HG03442 (cell line): ENCODE results near the gene SPRYD7.
A peak's percentile ranks its signal among the peaks of the same experiment; 100 is the strongest.
"Not testable (repeated sequence)": the region's sequence is repeated elsewhere in the genome, so short reads cannot be mapped to it uniquely, and the experiment has no call there.

ENCODE experiments used
- ATAC-seq: cut with Tn5 transposase; IDR thresholded peaks from one replicate; pipeline ENCODE4 v1.9.1; 2021; ENCODE audit warnings: mild to moderate bottlenecking, moderate library complexity; ENCODE audit not compliant: unreplicated experiment

SPRYD7 gene

GRCh38 chr13:49936075-49936967 is at the start of gene SPRYD7:
Gene SPRYD7 (minus strand): TSS chr13:49936340. CDS start chr13:49936235, 105 bp downstream.
- ATAC-seq: peak; percentile 98

- no peak for ATAC-seq
Measured at GRCh38 chr13:49985129-49985528, 49.0 kb upstream of the SPRYD7 start.

- ATAC-seq: no peak
Measured at GRCh38 chr13:49980266-49980665, 44.1 kb upstream of the SPRYD7 start.

- ATAC-seq: no peak
Measured at GRCh38 chr13:49977992-49978391, 41.9 kb upstream of the SPRYD7 start.

- peak; percentile 73 for ATAC-seq
Measured at GRCh38 chr13:49976314-49977258, 40.4 kb upstream of the SPRYD7 start.

- ATAC-seq: no peak
Measured at GRCh38 chr13:49975826-49976225, 39.7 kb upstream of the SPRYD7 start.

- ATAC-seq: no peak
Measured at GRCh38 chr13:49972709-49973108, 36.6 kb upstream of the SPRYD7 start.

GRCh38 chr13:49967456-49967855 is 31.3 kb upstream of the SPRYD7 start:
- no peak for ATAC-seq

GRCh38 chr13:49958321-49958720 is 22.2 kb upstream of the SPRYD7 start:
- no peak for ATAC-seq

- ATAC-seq: no peak
Measured at GRCh38 chr13:49956131-49956530, 20.0 kb upstream of the SPRYD7 start.

- ATAC-seq: no peak
Measured at GRCh38 chr13:49954674-49955455, 18.7 kb upstream of the SPRYD7 start.

- ATAC-seq: no peak
Measured at GRCh38 chr13:49953560-49953959, 17.4 kb upstream of the SPRYD7 start.

GRCh38 chr13:49951754-49952535 is 15.8 kb upstream of the SPRYD7 start:
- ATAC-seq: no peak

- not testable (repeated sequence) for ATAC-seq
Measured at GRCh38 chr13:49948777-49949270, 12.7 kb upstream of the SPRYD7 start.

GRCh38 chr13:49939321-49939720 is 3.2 kb upstream of the SPRYD7 start:
- no peak for ATAC-seq

GRCh38 chr13:49938921-49939320 is 2.8 kb upstream of the SPRYD7 start:
- no peak for ATAC-seq

- no peak for ATAC-seq
Measured at GRCh38 chr13:49938314-49938713, 2.2 kb upstream of the SPRYD7 start.

- no peak for ATAC-seq
Measured at GRCh38 chr13:49936968-49937273, 781 bp upstream of the SPRYD7 start.

GRCh38 chr13:49935171-49936074 is 717 bp downstream of the SPRYD7 start:
- peak; percentile 13 for ATAC-seq
